Neuronal stem cell (in vitro differentiated cells): ENCODE results near the gene ACSM5.
"Not testable (repeated sequence)": the region's sequence is repeated elsewhere in the genome, so short reads cannot be mapped to it uniquely, and the experiment has no call there.

Experiments used
- DNase-seq: peaks from one replicate; pipeline ENCODE4 v3.0.0-alpha.2; 2013; ENCODE audit warnings: low spot score
- H2AFZ ChIP-seq: one replicate; pipeline ENCODE4 v1.6.1; 2013; ENCODE audit warnings: mild to moderate bottlenecking, low read length, inconsistent platforms
- H2AK5ac ChIP-seq: 2 replicates; pipeline ENCODE4 v1.6.1; 2013; ENCODE audit warnings: low read depth, mild to moderate bottlenecking, inconsistent platforms, low read length, moderate library complexity, mixed read lengths
- H2BK120ac ChIP-seq: 2 replicates; pipeline ENCODE4 v1.6.1; 2013; ENCODE audit warnings: low read depth, mild to moderate bottlenecking, inconsistent platforms, low read length, moderate library complexity, mixed read lengths
- H2BK12ac ChIP-seq: one replicate; pipeline ENCODE4 v1.6.1; 2013; ENCODE audit warnings: low read length, inconsistent platforms
- H2BK15ac ChIP-seq: 2 replicates; pipeline ENCODE4 v1.6.1; 2013; ENCODE audit warnings: mild to moderate bottlenecking, low read length, inconsistent platforms, mixed read lengths
- H2BK5ac ChIP-seq: one replicate; pipeline ENCODE4 v1.6.1; 2013; ENCODE audit warnings: inconsistent platforms, mild to moderate bottlenecking, low read length, moderate library complexity
- H3K14ac ChIP-seq: one replicate; pipeline ENCODE4 v1.6.1; 2013; ENCODE audit warnings: low read length, inconsistent platforms
- H3K18ac ChIP-seq: 2 replicates; pipeline ENCODE4 v1.6.1; 2013; ENCODE audit warnings: low read length, inconsistent platforms
- H3K23ac ChIP-seq: 2 replicates; pipeline ENCODE4 v1.6.1; 2013; ENCODE audit warnings: low read depth, mild to moderate bottlenecking, mixed read lengths, low read length, inconsistent platforms; ENCODE audit not compliant: poor library complexity
- H3K27ac ChIP-seq: replicated peaks from 3 replicates; pipeline ENCODE4 v1.5.1; 2013; ENCODE audit warnings: low read length, inconsistent platforms
- H3K27me3 ChIP-seq, 3 experiments: 2 replicates each; pipeline ENCODE4 v1.6.1; 2013; ENCODE audit warnings: low read length in 3 of 3, mild to moderate bottlenecking in 2 of 3, inconsistent platforms in 1 of 3, low read depth in 1 of 3, mixed read lengths in 1 of 3, moderate library complexity in 1 of 3; ENCODE audit not compliant: control insufficient read depth in 3 of 3, insufficient read depth in 3 of 3
- H3K36me3 ChIP-seq, 2 donors: replicated peaks in 1 of 2; 2 replicates each; pipeline ENCODE4 v1.6.1; 2013; ENCODE audit warnings: low read length in 2 of 2; ENCODE audit not compliant: control insufficient read depth in 2 of 2, insufficient read depth in 2 of 2
- H3K4ac ChIP-seq: 2 replicates; pipeline ENCODE4 v1.6.1; 2013; ENCODE audit warnings: inconsistent platforms, mild to moderate bottlenecking, low read length, moderate library complexity
- H3K4me1 ChIP-seq, 2 donors: 1 replicate in 1 of 2; 2 replicates in 1 of 2; pipeline ENCODE4 v1.6.1; 2013; ENCODE audit warnings: low read length in 2 of 2, low read depth in 1 of 2; ENCODE audit not compliant: control insufficient read depth in 2 of 2, insufficient read depth in 1 of 2
- H3K4me2 ChIP-seq: one replicate; pipeline ENCODE4 v1.6.1; 2013; ENCODE audit warnings: mild to moderate bottlenecking, low read length, inconsistent platforms; ENCODE audit not compliant: insufficient read depth, poor library complexity, severe bottlenecking
- H3K4me3 ChIP-seq, 2 donors: 2 replicates each; pipeline ENCODE4 v1.5.1; 2013; ENCODE audit warnings: low read length in 2 of 2, mild to moderate bottlenecking in 2 of 2, inconsistent platforms in 1 of 2, moderate library complexity in 1 of 2
- H3K79me1 ChIP-seq: one replicate; pipeline ENCODE4 v1.6.1; 2013; ENCODE audit warnings: low read depth, mild to moderate bottlenecking, inconsistent platforms, low read length, moderate library complexity
- H3K9ac ChIP-seq: one replicate; pipeline ENCODE4 v1.6.1; 2013; ENCODE audit warnings: mild to moderate bottlenecking, low read depth, low read length, inconsistent platforms; ENCODE audit not compliant: poor library complexity
- H3K9me3 ChIP-seq, 2 donors: replicated peaks in 1 of 2; 2 replicates each; pipeline versions ENCODE3 to v1.6.1; 2013; ENCODE audit warnings: low read length in 2 of 2, mild to moderate bottlenecking in 2 of 2, inconsistent platforms in 1 of 2, low read depth in 1 of 2, mixed read lengths in 1 of 2, moderate library complexity in 1 of 2; ENCODE audit not compliant: control insufficient read depth in 2 of 2, insufficient read depth in 1 of 2
- H4K8ac ChIP-seq: one replicate; pipeline ENCODE4 v1.6.1; 2013; ENCODE audit warnings: low read depth, mild to moderate bottlenecking, inconsistent platforms, low read length, moderate library complexity
- H4K91ac ChIP-seq: one replicate; pipeline ENCODE4 v1.6.1; 2013; ENCODE audit warnings: low read length, low read depth, mild to moderate bottlenecking, inconsistent platforms; ENCODE audit not compliant: poor library complexity
- WGBS, 2 donors: extraction: QIAGEN DNeasy Blood & Tissue Kit; methylation state at CpG; one replicate each; pipeline ENCODE4 v1.1.7; 2013; ENCODE audit warnings: missing lambda C conversion rate in 2 of 2, mixed read lengths in 1 of 2; ENCODE audit not compliant: insufficient read length in 2 of 2, insufficient replicate concordance in 1 of 2; ENCODE audit errors: extremely low coverage in 2 of 2; 5-methylcytosine and 5-hydroxymethylcytosine counted together

The ACSM5 gene

GRCh38 chr16:20438950-20439349 lies 29.6 kb downstream of the ACSM5 start:
- H3K9me3 ChIP-seq, H3K27ac ChIP-seq, H2AK5ac ChIP-seq, H2BK12ac ChIP-seq, H4K91ac ChIP-seq, H3K79me1 ChIP-seq, H3K14ac ChIP-seq, H2BK120ac ChIP-seq, H3K4ac ChIP-seq, H4K8ac ChIP-seq, H3K23ac ChIP-seq, H3K36me3 ChIP-seq, H3K9ac ChIP-seq, H2BK5ac ChIP-seq, H3K27me3 ChIP-seq, H3K4me3 ChIP-seq, DNase-seq, H3K4me2 ChIP-seq, H3K4me1 ChIP-seq, H2AFZ ChIP-seq, H2BK15ac ChIP-seq, H3K18ac ChIP-seq: not testable (repeated sequence)
- WGBS, 2 donors, result no CpG with 5 or more reads among the region's 2 CpGs

DNA sequence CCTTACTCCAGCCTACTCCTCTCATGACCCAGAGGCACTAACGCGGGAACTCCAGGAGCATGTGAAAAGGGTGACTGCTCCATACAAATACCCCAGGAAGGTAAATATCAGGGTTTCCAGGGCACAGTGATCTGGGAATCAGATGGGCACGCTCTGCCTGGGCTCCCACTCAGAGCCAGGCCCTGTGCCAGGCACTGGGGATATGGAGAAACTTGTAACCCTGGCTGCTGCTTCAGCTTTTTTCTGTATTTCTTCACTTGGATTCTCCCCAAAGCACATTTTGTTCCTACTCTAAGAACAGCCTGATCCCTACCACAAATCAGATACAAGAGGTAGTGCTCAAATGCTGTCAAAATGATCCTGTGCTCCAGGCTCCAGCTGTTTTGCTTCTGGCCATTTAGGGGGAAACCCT lies 30.5 kb downstream of the ACSM5 start:
- H3K9ac ChIP-seq, DNase-seq, H3K18ac ChIP-seq, H3K27ac ChIP-seq, H2BK5ac ChIP-seq, H3K4ac ChIP-seq, H2AFZ ChIP-seq, H3K9me3 ChIP-seq, H4K91ac ChIP-seq, H3K36me3 ChIP-seq, H3K79me1 ChIP-seq, H3K4me2 ChIP-seq, H2AK5ac ChIP-seq, H2BK12ac ChIP-seq, H3K23ac ChIP-seq, H4K8ac ChIP-seq, H2BK120ac ChIP-seq, H3K4me3 ChIP-seq, H3K14ac ChIP-seq, H3K27me3 ChIP-seq, H2BK15ac ChIP-seq, H3K4me1 ChIP-seq: not testable (repeated sequence)
- WGBS, 2 donors, result no CpG with 5 or more reads among the region's 3 CpGs

DNA sequence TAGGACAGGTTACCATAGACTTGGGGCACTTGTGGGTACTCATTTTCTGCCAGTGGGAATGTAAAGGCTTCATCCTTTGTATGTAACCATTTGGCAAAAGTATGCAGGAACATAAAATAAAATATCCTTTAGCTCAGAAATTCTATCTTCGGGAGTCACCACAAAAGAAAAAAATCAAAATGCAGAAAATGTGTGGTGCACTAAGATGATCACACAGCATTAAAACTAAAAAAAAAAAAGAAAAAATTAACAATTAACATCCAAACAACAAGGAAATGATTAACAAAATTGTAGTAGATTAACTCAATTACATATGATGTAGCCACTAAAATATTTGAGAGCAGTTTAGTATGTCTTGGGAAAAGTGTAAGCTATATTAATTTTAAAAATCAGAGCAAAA lies 31.4 kb downstream of the ACSM5 start:
- not testable (repeated sequence) for H3K36me3 ChIP-seq, H2BK5ac ChIP-seq, H4K91ac ChIP-seq, H3K9ac ChIP-seq, H2BK120ac ChIP-seq, H2BK12ac ChIP-seq, H3K27ac ChIP-seq, H4K8ac ChIP-seq, H3K4ac ChIP-seq, H3K23ac ChIP-seq, H3K4me2 ChIP-seq, H2AK5ac ChIP-seq, H3K4me1 ChIP-seq, H3K9me3 ChIP-seq, H2AFZ ChIP-seq, H3K27me3 ChIP-seq, H3K18ac ChIP-seq, DNase-seq, H3K79me1 ChIP-seq, H2BK15ac ChIP-seq, H3K14ac ChIP-seq, H3K4me3 ChIP-seq
- no CpG with 5 or more reads among the region's 1 CpG for WGBS, 2 donors

DNA sequence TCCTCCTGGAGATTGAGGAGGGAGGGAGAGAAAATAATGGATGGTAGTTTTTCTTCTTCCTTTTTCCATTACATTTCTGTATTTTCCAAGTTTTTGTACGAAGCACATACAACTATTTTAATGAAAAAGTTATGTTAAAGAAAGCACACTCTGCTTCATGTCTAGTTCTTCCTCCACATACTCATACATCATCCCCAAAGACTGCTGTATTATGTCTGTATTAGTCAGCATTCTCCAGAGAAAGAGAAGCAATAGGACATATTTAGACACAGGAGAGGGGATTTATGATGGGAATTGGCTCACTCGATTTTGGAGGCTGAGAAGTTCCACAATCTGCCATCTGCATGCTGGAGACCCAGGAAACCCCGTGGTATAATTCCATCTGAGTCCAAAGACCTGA lies 31.9 kb downstream of the ACSM5 start:
- no peak overlapping the region for H2BK15ac ChIP-seq
- no peak overlapping the region for H3K4me2 ChIP-seq
- H3K79me1 ChIP-seq, result no peaks in the 10 kb centered on the region
- H3K27me3 ChIP-seq, result no peaks in the 10 kb centered on the region
- H3K9me3 ChIP-seq, result no peaks in the 10 kb centered on the region
- H3K4ac ChIP-seq, result no peak overlapping the region
- no peak overlapping the region for H3K14ac ChIP-seq
- no CpG with 5 or more reads among the region's 3 CpGs for WGBS, 2 donors
- H3K4me1 ChIP-seq, result no peaks in the 10 kb centered on the region
- no peak overlapping the region for H4K91ac ChIP-seq
- H3K23ac ChIP-seq, result no peak overlapping the region
- H3K18ac ChIP-seq, result no peak overlapping the region
- H2BK120ac ChIP-seq, result no peak overlapping the region
- H2BK5ac ChIP-seq, result no peak overlapping the region
- H2BK12ac ChIP-seq, result no peak overlapping the region
- no peak overlapping the region for H4K8ac ChIP-seq
- no peak overlapping the region for H3K9ac ChIP-seq
- DNase-seq, result no peak
- no peak overlapping the region for H2AFZ ChIP-seq
- H3K4me3 ChIP-seq, result no peak overlapping the region
- H2AK5ac ChIP-seq, result no peak overlapping the region
- no peaks in the 10 kb centered on the region for H3K36me3 ChIP-seq
- no peak overlapping the region for H3K27ac ChIP-seq
